ENCODE results near the gene TRIM71.
"Not testable (repeated sequence)": the region's sequence is repeated elsewhere in the genome, so short reads cannot be mapped to it uniquely, and the experiment has no call there.

The TRIM71 gene

DNA sequence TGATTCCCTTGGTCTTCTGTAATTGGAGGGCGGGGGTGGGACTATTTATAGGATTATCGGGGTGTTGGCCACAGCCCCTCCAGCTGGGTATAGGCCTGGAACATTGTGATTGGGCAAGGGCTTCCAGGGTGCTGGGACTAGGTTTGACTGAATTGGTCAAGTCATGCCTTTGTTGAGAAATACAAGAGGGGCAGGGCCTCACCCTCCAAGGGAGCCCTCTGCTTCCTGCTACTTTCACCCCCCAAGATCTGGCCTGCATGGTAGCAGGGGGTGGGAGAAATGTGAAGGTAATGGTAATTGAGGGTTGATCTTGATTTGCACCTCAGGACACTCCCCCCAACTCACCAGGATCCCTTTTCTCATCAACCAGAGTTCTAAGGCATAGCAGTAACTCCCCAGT, 25.2 kb downstream of the TRIM71 start:
- DNase-seq (ENCODE audit: low read depth in 2 of 2) = no peak

DNA sequence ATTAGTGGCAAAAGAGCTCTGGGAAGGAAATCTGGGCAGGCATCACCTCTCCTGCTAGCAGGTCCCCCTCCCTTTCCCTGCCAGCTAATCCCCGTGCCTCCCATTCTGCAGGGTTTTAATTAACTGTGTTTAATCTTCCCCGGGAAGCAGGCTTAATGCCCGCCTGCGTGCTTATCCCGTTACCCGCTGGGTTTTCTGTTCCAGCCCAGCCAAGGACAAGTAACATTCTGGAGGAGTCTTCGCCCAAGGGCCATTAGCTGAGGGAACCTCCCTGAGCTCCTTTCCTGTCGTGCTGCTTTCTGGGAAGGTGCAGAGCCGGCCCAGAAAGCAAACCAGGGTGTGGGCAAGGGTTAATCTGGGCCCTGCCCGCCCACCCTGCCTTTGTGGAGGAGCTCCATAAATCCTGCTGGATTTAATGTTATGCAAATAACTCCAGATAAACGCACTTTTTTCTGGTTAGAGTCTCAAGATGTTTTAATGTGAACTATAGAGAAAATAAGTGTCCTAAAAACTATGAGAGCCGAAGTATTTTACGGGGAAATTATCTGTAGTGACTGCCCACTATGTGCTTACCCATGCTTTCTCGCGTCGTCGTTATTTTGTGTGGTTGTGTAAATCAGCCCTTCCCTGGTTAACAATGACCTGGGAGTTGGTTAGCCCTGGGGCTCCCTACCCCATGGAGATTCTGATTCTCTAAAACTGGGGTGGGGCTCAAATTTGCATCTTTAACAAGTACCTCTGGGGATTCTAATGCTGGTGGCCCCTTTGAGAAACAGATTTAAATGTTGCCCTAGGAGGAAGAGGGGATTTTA, 25.9 kb downstream of the TRIM71 start:
- DNase-seq (ENCODE audit: low read depth in 2 of 2) = no peak

GRCh38 chr3:32844322-32844654, 26.5 kb downstream of the TRIM71 start:
- DNase-seq (ENCODE audit: low read depth in 2 of 2) = no peak

- DNase-seq (ENCODE audit: low read depth in 2 of 2) = no peak
These were observed 27.1 kb downstream of the TRIM71 start for GRCh38 chr3:32844914-32845313.

DNA sequence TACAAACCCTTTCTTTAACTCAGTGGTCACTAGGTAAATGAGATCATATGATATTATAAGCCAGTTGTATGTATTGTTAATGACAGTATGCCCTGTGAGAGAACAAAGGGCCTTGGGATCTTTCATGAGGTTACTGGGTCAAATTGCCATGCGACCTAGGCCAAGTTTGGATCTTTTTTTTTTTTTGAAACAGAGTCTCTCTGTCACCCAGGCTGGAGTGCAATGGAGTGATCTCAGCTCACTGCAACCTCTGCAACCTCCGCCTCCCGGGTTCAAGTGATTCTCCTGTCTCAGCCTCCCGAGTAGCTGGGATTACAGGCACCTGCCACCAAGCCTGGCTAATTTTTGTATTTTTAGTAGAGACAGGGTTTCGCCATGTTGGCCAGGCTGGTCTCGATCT, 27.7 kb downstream of the TRIM71 start:
- not testable (repeated sequence) for DNase-seq (ENCODE audit: low read depth in 2 of 2)

DNA sequence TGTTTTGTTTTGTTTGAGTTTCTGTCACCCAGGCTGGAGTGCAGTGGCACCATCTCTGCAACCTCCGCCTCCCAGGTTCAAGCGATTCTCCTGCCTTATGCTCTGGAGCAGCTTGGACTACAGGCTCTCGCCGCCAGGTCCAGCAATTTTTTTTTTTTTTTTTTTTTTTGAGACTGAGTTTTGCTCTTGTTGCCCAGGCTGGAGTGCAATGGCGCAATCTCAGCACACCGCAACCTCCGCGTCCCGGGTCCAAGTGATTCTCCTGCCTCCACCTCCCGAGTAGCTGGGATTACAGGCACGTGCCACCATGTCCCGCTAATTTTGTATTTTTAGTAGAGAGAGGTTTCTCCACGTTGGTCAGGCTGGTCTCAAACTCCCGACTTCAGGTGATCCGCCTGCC, 29.2 kb downstream of the TRIM71 start:
- DNase-seq (ENCODE audit: low read depth in 2 of 2) = not testable (repeated sequence)

- no peak for DNase-seq (ENCODE audit: low read depth in 2 of 2)
These were observed 29.7 kb downstream of the TRIM71 start for GRCh38 chr3:32847528-32847927.

GRCh38 chr3:32848215-32848614, 30.4 kb downstream of the TRIM71 start:
- DNase-seq (ENCODE audit: low read depth in 2 of 2) = no peak

DNA sequence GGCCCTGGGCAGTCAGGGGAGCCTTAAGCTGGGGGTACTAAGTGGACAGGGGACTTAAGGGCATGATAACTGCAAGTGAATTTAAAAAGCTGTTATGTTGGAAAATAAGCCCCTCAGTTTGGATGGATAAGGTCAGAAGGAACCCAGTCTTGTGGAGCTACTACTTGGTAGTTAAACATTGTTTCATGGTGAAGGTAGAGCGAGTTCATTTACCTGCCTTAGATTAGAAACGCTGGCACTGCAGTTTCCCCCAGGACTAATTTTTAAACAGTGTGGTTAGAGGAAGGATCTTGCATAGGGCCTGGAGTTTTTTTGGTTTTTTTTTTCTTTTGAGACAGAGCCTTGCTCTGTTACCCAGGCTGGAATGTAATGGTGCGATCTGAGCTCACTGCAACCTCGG, 31.2 kb downstream of the TRIM71 start:
- no peak for DNase-seq (ENCODE audit: low read depth in 2 of 2)

GRCh38 chr3:32850226-32850625, 32.4 kb downstream of the TRIM71 start:
- no peak for DNase-seq (ENCODE audit: low read depth in 2 of 2)

DNA sequence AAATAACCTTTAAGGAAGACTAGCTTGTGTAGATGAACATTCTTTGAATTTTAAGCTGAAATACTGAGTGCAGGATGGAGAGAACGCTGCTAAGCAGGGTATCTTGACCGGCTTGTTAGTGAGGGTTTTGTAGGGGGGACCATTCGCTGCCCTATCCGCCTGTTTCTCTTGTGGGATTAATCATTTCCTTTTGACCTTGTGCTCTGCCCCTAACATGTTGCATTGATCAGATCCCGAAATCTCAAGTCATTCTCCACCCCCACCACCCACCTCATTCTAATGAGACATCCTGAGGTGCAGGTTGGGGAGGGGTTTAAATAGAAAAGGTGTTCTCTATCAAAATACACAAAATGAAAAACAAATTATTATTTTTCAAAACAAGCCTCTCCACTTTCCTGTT, 32.8 kb downstream of the TRIM71 start:
- no peak for DNase-seq (ENCODE audit: low read depth in 2 of 2)

DNA sequence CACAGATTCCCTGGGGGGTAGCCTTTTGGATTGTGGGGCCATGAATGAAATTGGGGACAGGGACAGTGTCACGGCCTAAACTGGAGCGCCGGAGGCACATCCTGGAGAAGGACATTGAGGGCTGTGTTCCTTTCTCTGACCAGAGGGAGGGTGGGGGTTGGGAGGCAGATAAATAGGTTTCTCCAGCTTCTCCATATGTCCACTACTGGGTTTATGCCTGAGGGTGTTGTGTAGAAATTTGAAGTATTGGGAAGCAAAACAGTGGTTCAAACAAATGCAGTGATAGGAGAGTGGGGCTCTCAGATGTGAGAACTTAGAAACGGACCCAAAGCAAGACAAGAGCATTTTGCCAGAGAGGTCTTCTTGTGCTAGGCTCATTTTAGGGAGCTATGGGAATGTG, 34.3 kb downstream of the TRIM71 start:
- no peak for DNase-seq (ENCODE audit: low read depth in 2 of 2)

- no peak for DNase-seq (ENCODE audit: low read depth in 2 of 2)
These were observed 37.7 kb downstream of the TRIM71 start for GRCh38 chr3:32855350-32855953.

GRCh38 chr3:32856355-32856889, 38.6 kb downstream of the TRIM71 start:
- no peak for DNase-seq (ENCODE audit: low read depth in 2 of 2)

GRCh38 chr3:32856901-32857507, 39.2 kb downstream of the TRIM71 start:
- no peak for DNase-seq (ENCODE audit: low read depth in 2 of 2)

DNA sequence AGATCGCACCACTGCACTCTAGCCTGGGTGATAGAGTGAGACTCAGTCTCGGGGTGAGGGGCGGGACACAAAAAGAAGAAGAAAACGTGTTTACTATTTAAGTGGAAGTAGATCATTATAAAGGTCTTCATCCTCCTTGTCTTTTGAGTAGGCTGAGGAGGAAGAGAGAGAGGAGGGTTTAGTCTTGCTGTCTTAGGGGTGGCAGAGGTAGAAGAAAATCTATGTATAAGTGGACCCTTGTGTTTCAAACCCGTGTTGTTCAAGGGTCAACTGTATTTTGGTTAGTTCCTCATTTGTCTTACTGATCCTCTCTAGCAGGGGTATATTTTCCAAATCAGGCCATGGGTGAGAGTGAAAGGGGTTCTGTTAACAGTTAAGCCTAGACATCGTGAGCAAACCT, 40.1 kb downstream of the TRIM71 start:
- DNase-seq (ENCODE audit: low read depth in 2 of 2) = no peak

- no peak for DNase-seq (ENCODE audit: low read depth in 2 of 2)
These were observed 41.9 kb downstream of the TRIM71 start for GRCh38 chr3:32859604-32860237.

DNA sequence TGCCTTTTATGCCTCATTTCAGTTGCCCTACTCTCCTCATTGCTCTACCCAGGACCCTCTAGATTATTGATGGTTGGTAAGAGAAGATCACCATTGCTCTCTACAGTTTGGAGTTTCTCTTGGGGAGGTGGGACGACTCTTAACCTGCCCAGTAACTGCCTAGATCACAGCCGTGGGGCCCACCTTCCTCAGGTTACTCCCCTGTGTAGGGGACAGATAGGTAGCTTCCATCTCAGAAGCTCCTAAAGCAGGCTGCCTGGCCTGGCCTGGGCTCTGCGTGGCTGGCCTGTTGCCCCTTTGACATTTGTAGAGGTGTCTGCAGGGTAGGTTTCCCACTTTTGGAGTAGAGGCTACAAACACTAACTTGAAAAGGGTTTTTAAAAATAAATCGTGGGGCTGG, 42.7 kb downstream of the TRIM71 start:
- no peak for DNase-seq (ENCODE audit: low read depth in 2 of 2)

DNA sequence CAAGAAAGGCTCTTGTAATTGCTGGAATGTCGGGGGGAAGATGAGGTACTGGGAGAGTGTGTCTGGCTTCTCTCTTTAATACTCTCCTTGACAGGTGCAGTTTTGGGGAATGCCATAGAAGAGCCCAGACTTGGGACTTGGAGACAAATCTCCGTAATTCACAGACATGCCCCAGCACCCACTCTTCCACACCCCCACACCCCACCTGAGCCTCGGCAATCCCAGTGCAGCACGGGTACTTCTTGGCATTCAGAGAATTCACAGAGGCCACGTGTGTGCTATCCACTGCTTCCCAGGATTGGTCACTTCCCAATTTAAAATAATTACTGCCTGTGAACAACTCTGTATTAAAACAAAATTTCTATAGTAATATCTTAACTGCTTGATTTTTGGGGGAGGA, 43.9 kb downstream of the TRIM71 start:
- DNase-seq (ENCODE audit: low read depth in 2 of 2) = no peak

DNA sequence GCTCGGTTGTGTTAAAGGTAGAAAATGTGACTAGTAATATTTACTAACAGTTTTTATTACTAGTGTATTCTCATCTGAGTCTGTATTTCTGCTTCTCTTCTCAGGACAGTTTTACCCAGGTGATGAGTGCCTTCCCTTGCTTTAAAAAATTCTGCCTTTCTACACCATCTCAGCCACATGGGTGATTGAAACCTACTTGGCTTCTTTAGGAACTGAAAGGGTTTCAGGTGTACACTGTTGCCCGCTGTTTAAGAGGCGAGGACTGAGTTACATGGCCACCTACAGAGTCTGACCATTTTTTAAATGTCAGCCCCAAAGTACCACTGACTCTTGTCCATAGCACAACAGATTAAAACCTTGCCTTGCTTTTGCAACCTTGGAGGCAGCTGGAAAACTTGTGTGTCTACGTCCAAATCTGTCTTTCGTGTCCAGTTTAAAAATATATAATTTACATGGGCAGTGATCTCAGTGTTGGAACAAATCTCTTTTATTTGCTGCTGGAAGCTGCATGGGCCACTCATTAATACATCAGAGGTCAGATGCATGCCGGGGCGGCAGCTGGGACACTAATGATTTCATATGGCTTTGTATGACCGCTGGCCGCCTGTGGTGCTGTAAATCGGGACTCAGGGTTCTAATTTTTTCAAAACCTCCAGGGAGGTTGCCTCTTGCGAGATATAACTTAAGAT, 44.6 kb downstream of the TRIM71 start:
- DNase-seq (ENCODE audit: low read depth in 2 of 2) = no peak

DNA sequence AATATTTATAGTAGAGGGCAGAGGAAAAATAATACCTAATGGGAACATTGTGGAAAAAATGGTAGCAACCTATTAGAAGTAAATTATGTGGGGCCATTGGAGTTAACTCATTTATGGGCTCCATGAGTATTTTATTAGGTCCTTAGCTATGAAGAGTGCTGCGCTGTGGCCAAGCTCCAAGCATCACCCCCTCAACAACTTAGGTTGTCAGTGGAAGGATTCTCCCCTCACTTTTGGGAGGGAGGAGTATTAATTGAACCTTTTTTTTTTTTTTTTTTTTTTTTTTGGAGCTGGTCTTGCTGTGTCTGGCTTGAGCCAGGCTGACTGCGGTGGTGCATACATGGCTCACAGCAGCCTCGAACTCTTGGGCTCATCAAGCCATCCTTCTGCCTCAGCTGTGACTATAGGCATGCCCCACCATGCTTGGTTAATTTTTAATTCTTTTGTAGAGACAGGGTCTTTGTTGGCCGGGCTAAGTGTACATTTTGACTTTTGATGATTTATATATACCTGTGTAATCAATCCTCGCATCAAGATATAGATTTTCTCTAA, 45.2 kb downstream of the TRIM71 start:
- no peak for DNase-seq (ENCODE audit: low read depth in 2 of 2)

GRCh38 chr3:32865383-32865782, 47.6 kb downstream of the TRIM71 start:
- no peak for DNase-seq (ENCODE audit: low read depth in 2 of 2)
